Mammary epithelial cell (primary cell): ENCODE results near the gene ITM2B.
"Not testable (repeated sequence)": the region's sequence is repeated elsewhere in the genome, so short reads cannot be mapped to it uniquely, and the experiment has no call there.

Source experiments
- CTCF ChIP-seq, 2 donors: IDR thresholded peaks in 1 of 2; conservative IDR thresholded peaks in 1 of 2; 2 replicates each; pipeline ENCODE4 v1.5.1; 2011 to 2012; ENCODE audit warnings: inconsistent platforms in 2 of 2, low read length in 2 of 2, mild to moderate bottlenecking in 2 of 2, control low read depth in 1 of 2, low read depth in 1 of 2; ENCODE audit not compliant: insufficient read depth in 1 of 2; ENCODE audit errors: extremely low read depth in 1 of 2
- EZH2 ChIP-seq: IDR thresholded peaks from 2 replicates; pipeline ENCODE4 v1.6.1; 2012; ENCODE audit warnings: low read length, inconsistent platforms, borderline replicate concordance

GRCh38 chr13:48239369-48239768 lies 6.4 kb downstream of the ITM2B start:
- TF ChIP-seq CTCF (conservative IDR thresholded peaks at IDR 0.05 in 1 of 2, IDR thresholded peaks at IDR 0.05 in 1 of 2; ENCODE audit: extremely low read depth in 1 of 2, insufficient read depth in 1 of 2, low read depth in 1 of 2, low read length in 2 of 2); EZH2: not testable (repeated sequence)
